Stimulated activated naive CD4-positive, alpha-beta T cell treated with Interleukin-2 at 50 U/mL for 16 hours (primary cell): ENCODE results near the gene C9orf50.

Source experiments
- DNase-seq: peaks from one replicate; lab custom pipeline; 2025; lab: John Stamatoyannopoulos, UW

The C9orf50 gene

DNA sequence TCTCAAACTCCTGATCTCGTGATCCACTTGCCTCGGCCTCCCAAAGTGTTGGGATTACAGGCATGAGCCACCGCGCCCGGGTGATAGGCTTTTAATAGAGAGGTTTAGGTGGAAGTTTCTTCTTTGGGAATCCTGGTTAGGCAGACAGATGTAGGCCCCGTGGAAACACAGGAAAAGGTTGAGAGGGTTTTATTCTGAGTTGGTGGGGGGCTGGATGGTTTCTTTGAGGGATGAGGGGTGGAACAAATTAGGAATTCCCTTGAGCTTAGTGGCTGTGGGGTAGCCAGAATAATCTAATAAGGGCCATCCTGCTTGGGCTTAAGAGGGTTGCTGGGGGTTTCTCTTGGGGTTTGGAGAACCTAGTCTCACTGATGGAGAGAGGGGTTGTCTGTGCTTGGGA, 30.4 kb downstream of the C9orf50 start:
- no peak for DNase-seq

DNA sequence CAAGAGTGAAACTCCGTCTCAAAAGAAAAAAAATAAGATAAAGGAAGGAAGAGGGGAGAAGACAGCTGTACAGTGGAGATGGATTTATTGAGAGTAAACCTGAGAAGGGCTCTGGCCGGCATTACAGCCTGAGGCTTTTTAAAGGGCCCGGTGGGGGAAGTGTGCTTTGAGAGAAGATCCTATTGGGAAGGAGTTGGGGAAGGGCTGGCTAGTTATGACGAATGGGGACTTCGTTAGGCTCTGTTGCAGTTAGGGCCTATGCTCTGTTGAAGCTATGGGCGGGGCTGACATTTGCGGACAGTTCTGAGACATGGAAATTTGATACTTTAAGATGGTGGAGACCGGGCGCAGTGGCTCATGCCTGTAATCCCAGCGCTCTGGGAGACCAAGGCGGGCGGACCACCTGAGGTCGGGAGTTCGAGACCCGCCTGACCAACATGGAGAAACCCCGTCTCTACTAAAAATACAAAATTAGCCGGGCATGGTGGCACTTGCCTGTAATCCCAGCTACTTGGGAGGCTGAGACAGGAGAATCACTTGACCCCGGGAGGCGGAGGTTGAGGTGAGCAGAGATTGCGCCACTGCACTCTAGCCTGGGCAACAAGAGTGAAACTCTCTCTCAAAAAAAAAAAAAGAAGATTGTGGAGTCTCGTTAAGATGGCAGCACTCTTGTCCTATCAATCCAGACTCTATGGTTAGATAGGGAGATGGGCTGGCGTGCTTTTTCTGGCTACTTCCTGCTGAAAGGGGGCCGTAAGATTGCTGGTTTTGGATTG, 33.2 kb downstream of the C9orf50 start:
- DNase-seq: no peak

DNA sequence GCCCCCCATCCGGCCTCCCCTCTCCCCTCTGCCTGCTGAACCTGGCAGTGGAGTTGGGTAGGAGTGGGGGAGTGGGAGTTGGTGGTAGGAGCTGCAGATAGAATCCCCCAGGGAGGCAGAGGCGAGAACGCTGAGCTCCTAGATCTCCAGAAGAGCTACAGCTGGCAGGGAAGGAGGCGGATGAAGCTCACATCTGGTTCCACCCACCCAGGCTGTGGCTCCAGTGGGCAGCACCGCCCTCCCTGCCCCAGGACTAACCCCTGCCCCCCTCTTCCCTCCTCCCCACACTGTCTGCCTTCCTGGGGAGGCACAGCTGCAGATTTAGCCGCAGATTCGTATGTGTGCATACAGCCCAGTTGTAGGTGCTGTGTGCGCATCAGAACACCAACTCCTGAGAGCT, 34.2 kb downstream of the C9orf50 start:
- no peak for DNase-seq

DNA sequence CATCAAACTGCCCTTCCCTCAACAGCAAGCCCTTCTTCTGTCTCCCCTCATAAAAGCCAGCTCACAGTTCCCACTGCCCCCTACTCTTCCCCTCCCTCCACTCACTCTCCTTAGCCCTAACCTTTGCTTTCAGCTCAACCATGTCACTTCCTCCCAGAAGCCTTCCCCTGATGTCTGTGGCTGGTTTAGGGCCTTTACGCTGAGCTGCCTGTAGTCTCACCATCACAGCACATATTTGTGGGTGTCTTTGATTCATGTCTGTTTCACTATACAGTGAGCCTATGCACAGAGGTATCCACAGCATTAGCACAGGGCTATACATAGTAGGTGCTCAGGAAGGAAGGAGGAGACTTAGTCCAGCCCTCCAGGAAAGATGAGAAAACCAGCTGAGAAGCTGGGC, 34.7 kb downstream of the C9orf50 start:
- DNase-seq: no peak

DNA sequence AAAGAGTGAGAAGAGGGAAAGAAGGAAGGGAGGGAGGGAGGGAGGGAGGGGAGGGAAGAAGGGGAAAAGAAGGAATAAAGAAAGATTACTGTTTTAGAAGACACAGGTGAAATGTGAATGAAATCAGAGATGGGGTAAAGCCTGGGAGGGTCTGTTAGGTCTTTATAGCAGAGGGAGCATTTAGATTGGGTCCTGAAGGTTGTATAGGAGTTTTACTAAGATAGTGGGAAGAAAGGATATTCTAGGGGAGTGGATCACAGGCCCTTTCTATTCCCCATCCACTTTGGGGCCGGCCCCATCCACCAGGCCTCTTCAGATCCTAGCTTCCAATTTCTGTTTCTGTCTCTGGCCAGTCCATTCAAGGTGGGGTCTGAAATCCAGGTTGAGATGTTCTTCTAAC, 35.5 kb downstream of the C9orf50 start:
- DNase-seq: no peak

DNA sequence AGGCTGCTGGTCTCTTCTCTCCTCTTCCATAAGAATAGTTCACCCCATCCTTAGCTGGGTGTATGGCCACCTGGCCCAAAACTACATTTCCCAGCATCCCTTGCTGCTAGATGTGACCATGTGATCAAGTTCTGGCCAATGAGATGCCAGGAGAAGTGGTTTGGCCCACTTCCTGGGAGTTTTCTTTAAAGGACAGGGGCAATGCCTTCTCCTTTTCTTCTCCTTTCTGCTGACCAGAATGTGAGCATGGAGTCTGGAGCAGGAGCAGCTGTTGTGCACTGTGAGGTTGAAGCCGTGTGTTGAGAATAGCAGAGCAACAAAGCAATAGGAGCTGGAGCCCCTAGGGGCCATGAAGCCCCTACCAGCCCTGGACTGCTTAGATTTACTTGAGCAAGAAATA, 36.8 kb downstream of the C9orf50 start:
- peak; percentile 43 for DNase-seq

DNA sequence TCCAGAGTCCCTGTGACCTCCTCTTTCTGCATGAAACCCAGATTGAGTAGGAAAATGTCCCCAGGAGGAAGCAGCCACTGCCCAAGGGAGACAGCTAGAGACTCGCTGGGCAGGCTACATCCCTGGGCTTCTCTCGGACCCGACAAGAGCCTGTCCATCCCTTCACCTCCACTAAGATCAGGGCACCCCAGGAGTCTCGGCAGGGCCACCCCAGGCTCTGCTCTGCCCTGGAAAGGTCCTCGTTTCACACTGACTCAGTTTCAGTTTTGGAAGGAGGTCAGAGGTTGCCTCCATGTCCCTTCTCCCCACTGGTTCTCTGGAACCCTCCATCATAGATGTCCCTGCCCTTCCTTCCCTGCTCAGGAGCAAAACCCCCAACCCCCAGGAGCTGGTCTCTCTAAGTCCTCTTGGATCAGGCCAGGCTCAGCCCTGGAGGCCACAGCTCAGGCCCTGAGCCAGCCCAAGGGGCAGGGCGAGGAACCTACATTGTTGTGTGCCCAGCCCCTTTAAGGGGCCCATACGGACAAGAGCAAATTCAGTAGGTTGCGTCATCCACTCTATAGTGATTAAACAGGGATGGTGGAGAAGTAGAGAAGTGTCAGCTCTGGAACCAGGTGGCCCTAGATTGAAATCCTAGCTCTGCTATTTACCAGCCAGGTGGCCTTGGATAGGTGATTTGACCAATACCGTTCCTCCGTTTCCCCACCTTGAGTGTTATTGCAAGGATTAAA, 37.4 kb downstream of the C9orf50 start:
- no peak for DNase-seq

DNA sequence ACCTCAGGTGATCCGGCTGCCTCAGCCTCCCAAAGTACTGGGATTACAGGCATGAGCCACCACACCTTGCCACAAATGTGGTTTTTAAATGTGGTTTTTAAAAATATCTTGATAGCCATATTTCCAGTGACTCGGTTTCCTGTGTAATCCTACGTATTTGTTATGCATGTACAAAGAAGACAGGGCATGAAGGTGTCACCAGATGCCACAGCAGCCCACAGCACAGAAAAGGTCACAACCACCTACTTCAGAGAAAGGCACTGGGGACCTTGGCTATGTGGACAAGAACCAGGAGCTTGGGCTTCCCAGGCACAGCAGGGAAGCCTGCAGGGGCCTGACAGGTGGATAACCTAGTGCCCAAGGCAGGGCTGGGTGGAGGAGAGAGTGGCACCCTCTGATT, 38.0 kb downstream of the C9orf50 start:
- no peak for DNase-seq

DNA sequence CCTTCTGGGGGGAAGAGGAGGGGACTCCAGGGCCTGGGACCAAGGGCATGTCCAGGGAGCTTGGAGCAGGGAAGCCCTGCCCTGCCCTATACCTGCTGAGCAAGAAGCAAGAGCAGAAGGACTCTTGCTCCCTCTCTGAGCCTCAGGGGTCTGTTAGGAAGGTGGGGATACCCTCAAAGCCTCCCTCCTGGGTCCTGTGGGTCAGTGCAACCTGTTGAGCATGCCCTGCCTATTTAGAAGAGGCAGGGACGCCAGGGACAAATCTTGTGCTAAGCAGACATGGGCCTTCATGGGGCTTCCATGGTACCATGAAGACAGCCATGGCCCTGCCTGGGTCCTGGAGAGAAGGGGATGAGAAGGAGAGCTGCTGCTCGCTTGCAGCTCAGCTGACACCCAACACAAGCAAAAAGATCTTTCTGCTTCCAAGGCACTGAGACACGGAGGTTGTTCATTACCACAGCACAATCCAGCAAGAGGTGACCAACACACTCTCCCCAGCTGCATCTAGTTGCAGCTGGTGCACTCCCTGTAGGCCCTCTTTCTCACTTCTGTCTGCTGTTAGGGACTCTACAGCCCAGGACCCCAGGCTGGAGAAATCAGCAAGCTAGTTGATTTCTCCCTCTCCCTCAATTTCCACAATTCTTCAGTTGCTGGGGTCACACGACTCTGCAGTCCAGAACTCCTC, 39.3 kb downstream of the C9orf50 start:
- DNase-seq: no peak

DNA sequence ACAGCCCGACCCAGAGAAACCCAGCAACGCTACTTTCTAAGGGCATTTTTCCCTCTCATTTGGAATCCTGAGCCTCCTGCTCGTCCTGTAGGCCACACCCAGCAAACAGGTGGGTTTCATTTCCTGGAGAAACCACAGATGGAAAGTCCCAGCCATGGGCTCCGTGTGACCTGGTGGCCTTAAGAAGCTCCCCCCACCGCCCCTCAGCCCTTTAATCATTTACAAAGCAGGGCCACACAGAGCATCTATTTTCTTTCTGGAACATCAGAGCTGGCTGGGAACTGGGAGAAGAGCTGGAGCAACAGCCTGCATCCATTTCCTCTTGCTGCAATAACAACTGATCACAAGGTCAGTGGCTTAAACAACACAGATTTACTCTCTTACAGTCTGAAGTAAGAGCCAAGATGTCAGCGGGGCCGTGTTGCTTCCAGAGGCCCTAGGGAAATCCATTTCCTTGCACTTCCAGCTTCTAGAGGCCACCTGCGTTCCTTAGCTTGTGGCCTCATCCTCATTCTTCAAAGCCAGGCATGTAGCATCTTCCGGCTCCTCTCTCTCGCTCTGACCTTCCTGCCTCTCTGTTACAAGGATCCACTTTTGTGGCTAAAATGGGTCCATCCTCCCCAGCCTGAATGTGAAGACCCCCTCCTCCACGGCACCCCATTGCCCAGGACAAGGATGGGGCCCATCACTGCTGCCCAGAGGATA, 40.5 kb downstream of the C9orf50 start:
- peak; percentile 23 for DNase-seq

DNA sequence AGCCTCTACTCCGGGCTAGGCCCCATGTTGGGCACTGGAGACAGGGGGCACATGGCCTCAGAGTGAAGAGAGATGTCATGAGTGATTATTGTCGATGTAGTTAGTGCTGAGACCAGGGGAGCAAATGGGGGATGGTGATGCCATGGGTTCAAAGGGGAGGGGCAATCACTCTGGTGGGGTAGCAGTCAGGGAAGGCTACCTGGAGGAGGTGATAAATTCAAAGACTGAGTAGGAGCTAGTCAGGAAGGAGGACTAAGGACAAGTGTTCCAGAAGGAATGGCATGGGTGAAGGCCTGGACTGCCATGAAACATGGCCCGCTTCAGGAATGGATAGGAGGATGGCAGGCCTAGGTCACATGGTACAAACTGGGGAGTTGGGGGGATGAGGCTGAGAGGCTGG, 41.6 kb downstream of the C9orf50 start:
- DNase-seq: no peak

DNA sequence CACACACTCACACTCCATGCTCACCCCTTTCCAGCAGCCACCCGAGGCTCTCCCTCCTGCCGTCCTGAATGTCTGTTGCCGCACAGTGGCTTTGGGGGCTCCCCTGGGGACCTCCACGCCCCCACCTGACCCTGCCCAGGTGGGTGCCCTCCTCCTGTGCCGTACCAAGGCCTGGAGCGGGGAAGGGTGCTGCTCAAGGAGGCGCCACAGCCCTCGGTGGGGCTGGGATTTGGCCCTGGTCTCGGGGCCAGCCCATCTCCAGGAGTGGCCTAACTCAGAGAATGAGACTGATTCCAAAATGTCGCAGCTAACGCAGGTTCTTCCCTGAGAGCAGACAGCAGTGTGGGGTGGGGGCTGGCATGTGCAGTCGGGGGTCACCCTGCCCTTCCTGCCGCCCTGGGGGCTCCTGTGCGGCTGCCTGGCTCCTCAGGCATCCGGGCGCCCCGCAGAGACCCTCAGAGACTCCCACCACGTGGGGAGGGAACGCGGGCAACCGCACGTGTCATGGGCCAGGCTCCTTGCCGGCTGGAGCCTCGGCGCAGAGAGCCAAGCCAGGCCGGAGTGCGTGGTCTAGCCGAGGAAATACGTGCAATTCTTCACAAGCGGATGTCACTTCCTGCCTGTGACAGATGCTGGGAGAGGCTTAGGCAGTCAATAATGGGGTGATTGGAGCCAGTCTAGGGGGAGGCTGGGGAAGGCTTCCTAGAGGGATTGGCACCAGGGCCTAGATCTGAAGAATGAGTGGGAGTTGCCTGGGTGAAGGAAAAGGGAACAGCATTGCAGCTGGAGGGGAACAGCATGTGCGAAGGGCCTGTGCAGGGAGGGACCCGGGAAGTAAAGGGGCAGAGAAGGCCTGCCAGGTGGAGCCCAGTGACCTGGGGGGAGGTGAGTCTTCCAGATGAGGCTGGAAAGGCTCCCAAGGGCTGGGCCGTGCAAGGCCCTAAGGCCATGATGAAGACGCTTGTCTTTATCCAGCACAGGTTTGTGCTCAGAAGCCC, 44.1 kb downstream of the C9orf50 start:
- DNase-seq: no peak

DNA sequence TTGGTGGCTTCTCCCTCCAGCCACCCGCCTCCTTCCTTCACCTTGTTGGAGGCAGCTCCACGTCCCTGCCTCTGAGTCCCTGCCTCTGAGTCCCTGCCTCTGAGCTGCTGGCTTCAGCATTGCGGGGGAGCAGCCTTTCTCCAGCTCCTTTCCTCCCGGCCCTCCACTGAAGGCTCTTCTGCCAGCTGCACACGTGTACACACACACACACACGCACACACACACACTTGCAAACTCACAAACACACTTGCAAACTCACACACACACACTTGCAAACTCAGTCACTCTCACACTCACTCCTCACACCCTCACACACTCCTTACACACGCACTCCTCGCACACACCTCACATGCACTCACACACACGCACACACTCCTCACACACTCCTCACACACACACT, 45.1 kb downstream of the C9orf50 start:
- no peak for DNase-seq

DNA sequence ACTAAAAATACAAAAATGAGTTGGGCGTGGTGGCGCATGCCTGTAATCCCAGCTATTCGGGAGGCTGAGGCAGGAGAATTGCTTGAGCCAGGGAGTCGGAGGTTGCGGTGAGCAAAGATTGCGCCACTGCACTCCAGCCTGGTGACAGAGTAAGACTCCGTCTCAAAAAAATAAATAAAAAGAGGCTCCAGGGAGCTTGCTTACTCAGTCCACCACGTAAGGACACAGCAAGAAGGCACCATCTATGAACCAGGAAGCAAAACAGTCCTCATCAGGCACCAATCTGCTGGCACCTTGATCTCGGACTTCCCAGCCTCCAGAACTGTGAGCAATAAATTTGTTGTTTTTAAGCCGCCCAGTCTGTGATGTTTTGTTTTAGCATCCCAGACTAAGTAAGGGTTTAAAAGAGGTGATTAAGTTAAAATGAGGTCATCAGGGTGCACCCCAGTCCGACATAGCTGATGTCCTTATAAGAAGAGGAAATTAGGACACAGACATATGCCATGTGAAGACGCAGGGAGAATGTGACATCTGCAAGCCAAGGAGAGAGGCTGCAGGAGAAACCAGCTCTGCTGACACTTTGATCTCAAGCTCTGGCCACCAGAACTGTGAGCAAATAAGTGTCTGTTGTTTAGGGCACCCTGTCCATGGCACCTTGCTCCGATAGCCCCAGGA, 45.9 kb downstream of the C9orf50 start:
- no peak for DNase-seq

DNA sequence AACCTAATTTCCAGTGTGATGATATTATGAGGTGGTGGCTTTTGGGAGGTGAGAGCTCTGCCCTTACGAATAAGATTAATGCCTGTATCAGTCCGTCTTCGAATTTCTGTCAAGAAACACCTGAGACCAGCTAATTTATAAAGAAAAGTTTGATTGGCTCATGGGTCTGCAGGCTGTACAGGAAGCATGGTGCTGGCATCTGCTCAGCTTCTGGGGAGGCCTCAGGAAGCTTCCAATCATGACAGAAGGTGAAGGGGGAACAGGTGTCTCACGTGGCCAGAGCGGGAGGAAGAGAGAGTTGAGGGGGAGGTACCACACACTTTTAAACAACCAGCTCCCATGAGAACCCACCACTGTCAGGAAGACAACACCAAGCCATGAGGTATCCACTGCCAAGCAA, 46.9 kb downstream of the C9orf50 start:
- no peak for DNase-seq

DNA sequence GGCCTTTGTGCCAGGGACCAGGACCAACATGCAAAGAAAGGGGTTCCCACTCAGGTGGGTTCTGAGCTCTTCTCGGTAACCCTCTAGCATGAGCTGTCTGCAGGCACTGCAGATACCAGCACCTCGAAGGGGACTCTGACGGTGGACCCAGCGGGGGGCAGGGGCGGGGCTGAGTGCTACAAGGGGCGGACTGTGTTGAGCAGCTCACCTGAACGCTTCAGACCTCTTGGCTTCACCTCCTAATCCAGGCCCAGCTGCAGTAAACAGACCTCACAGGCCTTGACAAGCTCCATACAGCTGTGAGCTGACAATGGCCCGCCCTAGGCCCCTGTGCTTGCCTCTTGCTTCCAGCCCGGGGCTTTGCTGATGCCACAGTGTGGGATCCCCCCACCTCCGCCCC, 48.4 kb downstream of the C9orf50 start:
- no peak for DNase-seq

DNA sequence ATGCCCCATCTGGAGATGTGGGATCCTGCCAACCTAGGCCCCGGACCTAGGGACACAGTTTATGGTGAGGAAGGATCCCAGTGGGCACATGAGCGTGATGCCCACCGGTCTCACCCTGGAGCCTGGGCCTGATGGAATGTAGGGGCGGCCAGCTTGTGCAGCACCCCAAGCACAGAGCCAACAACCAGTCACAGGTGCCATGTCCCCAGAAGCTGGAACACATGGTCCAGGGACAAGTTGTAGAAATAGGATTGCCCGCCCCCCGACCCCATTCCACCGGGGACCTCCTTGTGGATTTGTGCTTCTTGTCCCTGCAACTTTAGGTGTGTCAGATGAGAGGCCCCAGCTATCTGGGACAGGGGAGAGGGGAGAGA, 48.9 kb downstream of the C9orf50 start:
- no peak for DNase-seq

DNA sequence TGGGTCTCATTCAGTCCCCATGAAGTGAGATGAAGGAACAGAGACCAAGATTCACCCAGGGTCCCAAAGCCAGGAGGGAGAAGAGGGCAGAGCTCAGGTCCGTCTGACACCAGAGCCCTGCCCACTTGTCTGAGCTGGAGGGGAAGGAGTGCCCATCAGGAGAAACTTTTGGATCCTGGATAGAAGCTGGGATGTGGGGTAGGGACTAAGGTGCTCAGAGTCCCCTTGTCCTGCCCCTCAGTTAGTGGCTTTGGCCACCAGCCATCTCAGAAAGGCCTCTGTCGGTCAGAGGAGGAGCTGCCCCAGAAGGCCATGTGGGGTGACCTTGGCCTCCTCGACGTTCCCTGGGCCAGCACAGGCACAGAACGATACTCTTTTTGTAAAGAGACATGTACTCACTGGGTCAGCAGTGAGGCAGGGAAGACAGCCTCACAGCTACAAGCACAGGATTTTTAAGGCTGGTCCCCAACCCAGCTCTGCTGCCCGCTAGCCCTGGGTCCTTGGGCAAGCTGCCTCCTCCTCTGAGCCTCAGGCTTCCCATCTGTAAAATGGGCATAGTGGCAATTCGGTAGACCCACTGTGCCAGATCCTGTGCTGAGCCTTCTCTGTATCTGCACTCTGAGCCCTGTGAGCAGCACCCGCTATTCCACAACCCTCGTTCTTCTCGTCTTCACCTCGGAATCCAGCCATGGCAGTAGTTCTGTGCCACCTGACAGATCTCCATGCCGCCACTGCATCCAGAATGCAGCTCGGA, 49.4 kb downstream of the C9orf50 start:
- DNase-seq: no peak

DNA sequence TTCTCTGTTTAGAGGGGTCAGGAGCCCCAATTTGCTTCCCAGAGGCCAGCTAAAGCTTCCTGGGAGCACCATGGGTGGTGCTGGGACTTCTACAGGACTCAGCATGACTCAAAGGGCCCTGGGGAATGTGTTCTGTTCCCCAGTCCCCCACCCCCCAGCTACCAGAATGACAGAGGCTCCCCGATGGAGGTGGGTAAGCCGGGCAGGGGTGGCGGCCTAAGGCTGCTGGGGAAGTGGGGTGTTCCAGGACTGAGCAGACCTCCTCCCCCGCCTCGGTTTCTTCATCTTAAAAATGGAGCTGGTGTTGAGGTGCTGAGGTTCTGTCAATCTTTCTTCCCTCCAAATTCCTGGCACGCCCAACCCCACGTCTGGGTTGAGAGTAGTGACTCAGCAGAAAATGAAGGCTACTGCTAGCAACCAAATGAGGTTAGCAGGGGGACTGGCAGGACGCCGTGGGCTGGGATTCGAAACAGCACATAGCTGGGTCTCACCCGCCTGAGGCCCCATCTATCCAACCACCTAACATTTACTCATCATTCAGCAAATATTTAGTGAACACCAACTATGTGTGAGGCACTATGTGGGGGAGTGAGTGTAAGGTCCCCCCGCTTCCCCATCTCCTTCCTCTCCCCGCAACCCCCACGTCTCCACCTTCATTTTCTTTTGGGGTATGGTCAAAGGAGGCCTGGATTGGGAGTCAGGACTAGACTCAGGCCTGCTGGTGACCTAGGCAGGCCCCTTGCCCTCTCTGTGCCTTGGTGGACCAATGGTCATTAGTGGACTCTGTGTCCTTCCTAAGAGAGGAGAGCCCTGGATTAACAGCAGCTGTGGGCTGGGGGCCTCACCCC, 50.2 kb downstream of the C9orf50 start:
- DNase-seq: peak; percentile 12
